ENCODE measurements around the gene PGAP3.
A peak's percentile ranks its signal among the peaks of the same experiment; 100 is the strongest.

PGAP3 gene

GRCh38 chr17:39667945-39668924 lies 19.6 kb downstream of the PGAP3 start, which contains the start of gene PNMT:
Gene PNMT, plus strand, starts transcription at chr17:39668453. Its CDS starts 23 bp downstream, at chr17:39668476.
- peak within 1 kb of the TSS; percentile 13 for H3K4me3 ChIP-seq (ENCODE audit: low read depth, low read length)
- H2AFZ ChIP-seq, result peak within 1 kb of the TSS; percentile 65
- no peaks in the 10 kb centered on the region for H3K36me3 ChIP-seq (ENCODE audit: control insufficient read depth, insufficient read depth, low read length)
- H3K79me2 ChIP-seq, result no peaks in the 10 kb centered on the region
- peak; percentile 89 for TF ChIP-seq CTCF (IDR thresholded peaks at IDR 0.05)
- no peaks in the 10 kb centered on the region for H3K27me3 ChIP-seq (ENCODE audit: control insufficient read depth, insufficient read depth, low read length)
- H3K4me2 ChIP-seq (ENCODE audit: low read length), result peak within 1 kb of the TSS; percentile 68
- peak within 1 kb of the TSS; percentile 81 for H3K27ac ChIP-seq
- H3K4me1 ChIP-seq, result peaks cover 57% of the 10 kb centered on the region
- no peak within 1 kb of the TSS for H3K9ac ChIP-seq
- no peaks in the 10 kb centered on the region for H3K9me3 ChIP-seq (ENCODE audit: control insufficient read depth, low read length)

- H3K4me3 ChIP-seq (ENCODE audit: low read depth, low read length), result no peak overlapping the region
- no peaks in the 10 kb centered on the region for H3K27me3 ChIP-seq (ENCODE audit: control insufficient read depth, insufficient read depth, low read length)
- no peaks in the 10 kb centered on the region for H3K79me2 ChIP-seq
- no peak overlapping the region for H3K9ac ChIP-seq
- no peaks in the 10 kb centered on the region for H3K36me3 ChIP-seq (ENCODE audit: control insufficient read depth, insufficient read depth, low read length)
- no peak for TF ChIP-seq CTCF (IDR thresholded peaks at IDR 0.05)
- peak overlapping the region; percentile 81 for H3K27ac ChIP-seq
- peak overlapping the region; percentile 65 for H2AFZ ChIP-seq
- H3K4me2 ChIP-seq (ENCODE audit: low read length), result peak overlapping the region; percentile 68
- no peaks in the 10 kb centered on the region for H3K9me3 ChIP-seq (ENCODE audit: control insufficient read depth, low read length)
- H3K4me1 ChIP-seq, result peaks cover 65% of the 10 kb centered on the region
Observed at GRCh38 chr17:39667262-39667944, 20.5 kb downstream of the PGAP3 start.

GRCh38 chr17:39666601-39667261 lies 21.1 kb downstream of the PGAP3 start:
- H3K27ac ChIP-seq, result peak overlapping the region; percentile 81
- H2AFZ ChIP-seq, result peak overlapping the region; percentile 65
- H3K36me3 ChIP-seq (ENCODE audit: control insufficient read depth, insufficient read depth, low read length), result no peaks in the 10 kb centered on the region
- no peak overlapping the region for H3K4me2 ChIP-seq (ENCODE audit: low read length)
- H3K4me1 ChIP-seq, result peaks cover 63% of the 10 kb centered on the region
- no peaks in the 10 kb centered on the region for H3K9me3 ChIP-seq (ENCODE audit: control insufficient read depth, low read length)
- H3K4me3 ChIP-seq (ENCODE audit: low read depth, low read length), result no peak overlapping the region
- TF ChIP-seq CTCF (IDR thresholded peaks at IDR 0.05), result no peak
- no peaks in the 10 kb centered on the region for H3K79me2 ChIP-seq
- no peak overlapping the region for H3K9ac ChIP-seq
- H3K27me3 ChIP-seq (ENCODE audit: control insufficient read depth, insufficient read depth, low read length), result no peaks in the 10 kb centered on the region

- no peaks in the 10 kb centered on the region for H3K79me2 ChIP-seq
- H3K4me2 ChIP-seq (ENCODE audit: low read length), result no peak overlapping the region
- H3K4me3 ChIP-seq (ENCODE audit: low read depth, low read length), result no peak overlapping the region
- no peaks in the 10 kb centered on the region for H3K27me3 ChIP-seq (ENCODE audit: control insufficient read depth, insufficient read depth, low read length)
- H2AFZ ChIP-seq, result no peak overlapping the region
- no peaks in the 10 kb centered on the region for H3K36me3 ChIP-seq (ENCODE audit: control insufficient read depth, insufficient read depth, low read length)
- H3K9ac ChIP-seq, result no peak overlapping the region
- TF ChIP-seq CTCF (IDR thresholded peaks at IDR 0.05), result no peak
- H3K27ac ChIP-seq, result peak overlapping the region; percentile 74
- H3K4me1 ChIP-seq, result peaks cover 58% of the 10 kb centered on the region
- H3K9me3 ChIP-seq (ENCODE audit: control insufficient read depth, low read length), result no peaks in the 10 kb centered on the region
Observed at GRCh38 chr17:39666231-39666600, 21.6 kb downstream of the PGAP3 start.

Measured in parathyroid adenoma (tissue), 2 donors.